Activated naive CD4-positive, alpha-beta T cell treated with anti-CD3 and anti-CD28 coated beads, Interleukin-2, amount 50 U/mL, for 24 hours (primary cell): ENCODE measurements around the gene SKAP2.

ENCODE experiments used
- H3K27ac Mint-ChIP-seq: one replicate; pipeline ENCODE4 v1.8.0; 2021; ENCODE audit warnings: mild to moderate bottlenecking, mixed read lengths
- H3K27me3 Mint-ChIP-seq: one replicate; pipeline ENCODE4 v1.8.0; 2021; ENCODE audit warnings: mixed read lengths
- H3K36me3 Mint-ChIP-seq: one replicate; pipeline ENCODE4 v1.8.0; 2021; ENCODE audit warnings: mixed read lengths
- H3K4me1 Mint-ChIP-seq: one replicate; pipeline ENCODE4 v1.8.0; 2021; ENCODE audit warnings: mixed read lengths
- H3K4me3 Mint-ChIP-seq: one replicate; pipeline ENCODE4 v1.8.0; 2021; ENCODE audit warnings: mild to moderate bottlenecking, mixed read lengths
- H3K9me3 Mint-ChIP-seq: one replicate; pipeline ENCODE4 v1.8.0; 2021; ENCODE audit warnings: mixed read lengths

Gene SKAP2

GRCh38 chr7:26698806-26699205 lies 165.6 kb downstream of the SKAP2 start:
- H3K36me3 Mint-ChIP-seq, result no peaks in the 10 kb centered on the region

GRCh38 chr7:26698194-26698593 lies 166.2 kb downstream of the SKAP2 start:
- Mint-ChIP-seq H3K27ac (no peak overlapping the region), H3K36me3 (no peaks in the 10 kb centered on the region), H3K4me3 (no peak overlapping the region), H3K9me3 (no peaks in the 10 kb centered on the region), H3K4me1 (no peaks in the 10 kb centered on the region), H3K27me3 (peaks cover 12% of the 10 kb centered on the region)

More at GRCh38 chr7:26698806-26699205, 165.6 kb downstream of the SKAP2 start:
- H3K4me1 Mint-ChIP-seq, result no peaks in the 10 kb centered on the region
- no peak overlapping the region for H3K27ac Mint-ChIP-seq
- H3K9me3 Mint-ChIP-seq, result no peaks in the 10 kb centered on the region
- H3K4me3 Mint-ChIP-seq, result no peak overlapping the region
- H3K27me3 Mint-ChIP-seq, result peaks cover 12% of the 10 kb centered on the region

- H3K9me3 Mint-ChIP-seq, result no peaks in the 10 kb centered on the region
- no peak overlapping the region for H3K4me3 Mint-ChIP-seq
- no peaks in the 10 kb centered on the region for H3K36me3 Mint-ChIP-seq
- peaks cover 10% of the 10 kb centered on the region for H3K27me3 Mint-ChIP-seq
- no peaks in the 10 kb centered on the region for H3K4me1 Mint-ChIP-seq
- H3K27ac Mint-ChIP-seq, result no peak overlapping the region
Observed at GRCh38 chr7:26696978-26697377, 167.4 kb downstream of the SKAP2 start.

- no peak overlapping the region for H3K4me3 Mint-ChIP-seq
- H3K27ac Mint-ChIP-seq, result no peak overlapping the region
- H3K36me3 Mint-ChIP-seq, result no peaks in the 10 kb centered on the region
- peaks cover 6% of the 10 kb centered on the region for H3K27me3 Mint-ChIP-seq
- no peaks in the 10 kb centered on the region for H3K4me1 Mint-ChIP-seq
- H3K9me3 Mint-ChIP-seq, result no peaks in the 10 kb centered on the region
Observed at GRCh38 chr7:26696161-26696560, 168.2 kb downstream of the SKAP2 start.

GRCh38 chr7:26694713-26695112 lies 169.7 kb downstream of the SKAP2 start:
- Mint-ChIP-seq H3K27me3 (peaks cover 13% of the 10 kb centered on the region), H3K27ac (no peak overlapping the region), H3K36me3 (no peaks in the 10 kb centered on the region), H3K4me1 (no peaks in the 10 kb centered on the region), H3K4me3 (no peak overlapping the region), H3K9me3 (no peaks in the 10 kb centered on the region)

GRCh38 chr7:26694141-26694540 lies 170.2 kb downstream of the SKAP2 start:
- no peaks in the 10 kb centered on the region for H3K9me3 Mint-ChIP-seq
- peaks cover 13% of the 10 kb centered on the region for H3K27me3 Mint-ChIP-seq
- H3K4me1 Mint-ChIP-seq, result no peaks in the 10 kb centered on the region
- H3K4me3 Mint-ChIP-seq, result no peak overlapping the region
- H3K36me3 Mint-ChIP-seq, result no peaks in the 10 kb centered on the region
- H3K27ac Mint-ChIP-seq, result no peak overlapping the region

GRCh38 chr7:26691886-26692285 lies 172.5 kb downstream of the SKAP2 start:
- Mint-ChIP-seq H3K4me3 (no peak overlapping the region), H3K36me3 (no peaks in the 10 kb centered on the region), H3K27me3 (peaks cover 14% of the 10 kb centered on the region), H3K9me3 (no peaks in the 10 kb centered on the region), H3K4me1 (no peaks in the 10 kb centered on the region), H3K27ac (no peak overlapping the region)

- Mint-ChIP-seq H3K4me1 (no peaks in the 10 kb centered on the region), H3K36me3 (no peaks in the 10 kb centered on the region), H3K9me3 (no peaks in the 10 kb centered on the region), H3K27me3 (peaks cover 13% of the 10 kb centered on the region), H3K27ac (no peak overlapping the region), H3K4me3 (no peak overlapping the region)
Observed at GRCh38 chr7:26691406-26691805, 173.0 kb downstream of the SKAP2 start.

GRCh38 chr7:26690135-26690805 lies 174.1 kb downstream of the SKAP2 start:
- peaks cover 12% of the 10 kb centered on the region for H3K27me3 Mint-ChIP-seq
- H3K27ac Mint-ChIP-seq, result no peak overlapping the region
- no peak overlapping the region for H3K4me3 Mint-ChIP-seq
- no peaks in the 10 kb centered on the region for H3K4me1 Mint-ChIP-seq
- no peaks in the 10 kb centered on the region for H3K9me3 Mint-ChIP-seq
- no peaks in the 10 kb centered on the region for H3K36me3 Mint-ChIP-seq

GRCh38 chr7:26688936-26689506 lies 175.4 kb downstream of the SKAP2 start:
- no peaks in the 10 kb centered on the region for H3K4me1 Mint-ChIP-seq
- H3K36me3 Mint-ChIP-seq, result no peaks in the 10 kb centered on the region
- H3K27ac Mint-ChIP-seq, result no peak overlapping the region
- H3K4me3 Mint-ChIP-seq, result no peak overlapping the region
- no peaks in the 10 kb centered on the region for H3K9me3 Mint-ChIP-seq
- peaks cover 20% of the 10 kb centered on the region for H3K27me3 Mint-ChIP-seq

GRCh38 chr7:26688388-26688787 lies 176.0 kb downstream of the SKAP2 start:
- no peak overlapping the region for H3K27ac Mint-ChIP-seq

GRCh38 chr7:26687032-26687431 lies 177.4 kb downstream of the SKAP2 start:
- no peak overlapping the region for H3K27ac Mint-ChIP-seq
- H3K4me1 Mint-ChIP-seq, result no peaks in the 10 kb centered on the region
- H3K36me3 Mint-ChIP-seq, result no peaks in the 10 kb centered on the region
- no peaks in the 10 kb centered on the region for H3K9me3 Mint-ChIP-seq
- peaks cover 23% of the 10 kb centered on the region for H3K27me3 Mint-ChIP-seq
- H3K4me3 Mint-ChIP-seq, result no peak overlapping the region

More at GRCh38 chr7:26688388-26688787, 176.0 kb downstream of the SKAP2 start:
- Mint-ChIP-seq H3K36me3 (no peaks in the 10 kb centered on the region), H3K4me1 (no peaks in the 10 kb centered on the region), H3K4me3 (no peak overlapping the region), H3K27me3 (peaks cover 20% of the 10 kb centered on the region), H3K9me3 (no peaks in the 10 kb centered on the region)

- H3K27ac Mint-ChIP-seq, result no peak overlapping the region
- no peak overlapping the region for H3K4me3 Mint-ChIP-seq
- no peaks in the 10 kb centered on the region for H3K36me3 Mint-ChIP-seq
- no peaks in the 10 kb centered on the region for H3K9me3 Mint-ChIP-seq
- no peaks in the 10 kb centered on the region for H3K4me1 Mint-ChIP-seq
- H3K27me3 Mint-ChIP-seq, result peaks cover 24% of the 10 kb centered on the region
Observed at GRCh38 chr7:26686448-26686981, 177.9 kb downstream of the SKAP2 start.

- H3K4me1 Mint-ChIP-seq, result no peaks in the 10 kb centered on the region
- H3K36me3 Mint-ChIP-seq, result no peaks in the 10 kb centered on the region
- peaks cover 19% of the 10 kb centered on the region for H3K27me3 Mint-ChIP-seq
- H3K27ac Mint-ChIP-seq, result no peak overlapping the region
- H3K4me3 Mint-ChIP-seq, result no peak overlapping the region
- no peaks in the 10 kb centered on the region for H3K9me3 Mint-ChIP-seq
Observed at GRCh38 chr7:26685606-26686005, 178.8 kb downstream of the SKAP2 start.

GRCh38 chr7:26684447-26684846 lies 179.9 kb downstream of the SKAP2 start:
- H3K4me3 Mint-ChIP-seq, result no peak overlapping the region
- H3K4me1 Mint-ChIP-seq, result no peaks in the 10 kb centered on the region
- peaks cover 20% of the 10 kb centered on the region for H3K27me3 Mint-ChIP-seq
- H3K9me3 Mint-ChIP-seq, result no peaks in the 10 kb centered on the region
- H3K27ac Mint-ChIP-seq, result no peak overlapping the region
- H3K36me3 Mint-ChIP-seq, result no peaks in the 10 kb centered on the region

GRCh38 chr7:26683277-26683676 lies 181.1 kb downstream of the SKAP2 start:
- Mint-ChIP-seq H3K4me3 (no peak overlapping the region), H3K36me3 (no peaks in the 10 kb centered on the region), H3K27me3 (peaks cover 20% of the 10 kb centered on the region), H3K9me3 (no peaks in the 10 kb centered on the region), H3K27ac (no peak overlapping the region), H3K4me1 (no peaks in the 10 kb centered on the region)
